HTERT RPE-1 (cell line): ENCODE measurements around the gene LENG1.
"Not testable (repeated sequence)": the region's sequence is repeated elsewhere in the genome, so short reads cannot be mapped to it uniquely, and the experiment has no call there.

Source experiments
- in situ Hi-C: fragments of 300-500 bp; cut with MboI; formaldehyde crosslinking; loops from 4 replicates; pipeline ENCODE4 v1.14.3; 2020; ENCODE audit warnings: low sequenced_read_pairs

The LENG1 gene

DNA sequence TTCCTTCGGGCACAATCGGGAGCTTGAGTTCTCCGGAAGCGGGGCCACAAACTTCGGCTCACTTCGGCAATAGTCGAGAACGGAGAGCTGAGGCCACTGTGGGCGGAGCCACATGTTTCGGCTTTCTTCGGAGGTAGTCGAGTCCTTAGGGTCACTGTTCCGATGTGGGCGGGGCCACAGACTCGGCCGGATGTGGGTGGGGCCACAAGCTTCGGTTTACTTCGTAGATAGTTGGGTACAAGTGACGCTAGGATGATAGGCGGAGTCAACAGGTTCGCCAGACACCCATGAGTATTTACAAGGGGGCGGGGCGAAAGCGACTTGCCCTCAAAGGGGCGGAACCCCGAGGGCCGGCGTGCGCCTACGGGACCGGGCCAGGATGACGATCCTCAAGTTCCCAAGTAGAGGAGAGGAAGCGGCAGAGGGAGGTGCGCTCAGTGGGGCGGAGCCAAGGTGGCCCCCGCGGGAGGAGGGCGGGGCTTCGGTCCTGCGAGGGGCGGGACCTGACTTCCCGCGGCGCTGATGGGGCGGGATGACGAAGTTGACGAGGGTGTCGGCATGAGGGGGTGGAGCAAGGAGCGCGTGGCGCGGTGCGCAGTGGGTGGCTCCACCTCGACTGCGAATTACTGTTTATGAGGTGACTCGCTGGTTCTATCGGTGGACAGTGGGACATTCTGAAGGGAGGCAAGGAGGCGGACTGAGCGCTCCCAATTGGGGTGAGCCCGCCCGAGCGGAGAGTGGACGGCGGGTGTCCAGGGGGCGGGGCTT is 30.4 kb upstream of the LENG1 start:
- in situ Hi-C loops, result no loop called here

DNA sequence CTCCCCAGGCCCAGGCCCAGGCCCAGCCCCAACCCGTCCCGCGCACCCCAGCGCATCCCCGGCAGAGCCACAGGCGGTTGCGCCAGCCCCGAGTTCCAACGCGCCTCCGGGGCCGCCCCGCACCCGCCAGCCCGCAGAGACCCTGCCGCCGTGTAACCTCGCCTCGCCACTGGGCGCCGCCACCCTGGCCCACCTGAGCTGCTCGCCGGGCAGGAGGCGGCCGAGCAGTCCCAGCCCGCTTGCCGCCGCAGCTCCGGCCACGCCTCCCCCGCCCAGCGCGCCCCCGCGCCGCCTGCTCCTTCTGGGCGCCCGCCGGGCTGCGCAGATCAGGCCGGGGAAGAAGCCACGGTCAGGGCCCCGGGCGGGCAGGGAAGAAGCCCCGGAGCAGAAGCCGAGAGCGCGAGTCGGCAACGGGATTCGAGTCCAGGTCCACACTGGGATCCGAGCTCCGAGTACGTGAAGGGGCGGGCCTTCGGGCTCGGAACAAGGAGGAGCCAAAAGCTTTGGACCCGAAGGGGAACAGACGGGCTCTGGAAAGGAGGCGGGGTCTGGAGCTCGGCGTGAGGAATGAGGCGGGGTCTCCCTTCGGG is 29.7 kb upstream of the LENG1 start, which contains the start of gene MBOAT7:
Gene MBOAT7 (minus strand): TSS at position 436 of the 590 bp plus-strand sequence. CDS start 1,072 bp downstream, outside the sequence.
- in situ Hi-C loops, result no loop called here

DNA sequence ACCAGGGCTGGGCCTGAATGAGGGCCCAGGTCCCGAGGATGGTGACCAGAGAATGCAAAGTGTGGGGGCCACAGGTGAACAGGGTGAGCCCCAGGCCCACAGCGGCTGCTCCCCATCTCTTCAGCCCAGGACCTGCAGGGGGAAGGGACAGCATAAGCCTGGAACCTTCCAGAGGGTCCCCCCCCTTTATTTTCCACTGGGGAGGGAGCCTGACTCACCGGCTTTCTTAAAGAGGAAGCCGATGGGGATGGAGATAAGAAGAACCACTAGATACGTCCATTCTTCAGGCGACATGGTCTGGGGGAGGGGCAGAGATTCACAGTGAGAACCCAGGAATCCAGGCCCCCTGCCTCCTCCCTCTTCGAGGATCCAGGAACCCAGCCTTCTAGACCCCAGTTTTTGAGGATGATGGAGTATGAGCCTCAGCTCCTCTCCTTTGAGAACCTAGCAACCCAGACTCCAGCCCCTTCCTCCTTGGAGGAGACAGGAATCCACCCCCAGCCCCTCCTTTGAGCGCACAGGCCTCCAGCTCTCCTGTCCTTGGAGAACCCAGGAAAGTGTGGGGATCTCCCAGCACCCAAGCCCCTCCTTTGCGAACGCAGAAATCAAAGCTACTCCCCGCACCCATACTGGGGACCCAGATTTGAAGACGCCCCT is 28.8 kb upstream of the LENG1 start:
- in situ Hi-C loops, result no loop called here

- in situ Hi-C loops, result no loop called here
These were observed 27.4 kb upstream of the LENG1 start for GRCh38 chr19:54186934-54187381.

- in situ Hi-C loops, result no loop called here
These were observed 26.8 kb upstream of the LENG1 start for GRCh38 chr19:54186351-54186750.

GRCh38 chr19:54183431-54183830 is 23.9 kb upstream of the LENG1 start:
- in situ Hi-C loops, result no loop called here

- in situ Hi-C loops, result not testable (repeated sequence)
These were observed 22.4 kb upstream of the LENG1 start for GRCh38 chr19:54181894-54182293.

- in situ Hi-C loops, result no loop called here
These were observed 21.2 kb upstream of the LENG1 start for GRCh38 chr19:54180691-54181091.

- in situ Hi-C loops, result no loop called here
These were observed 20.5 kb upstream of the LENG1 start for GRCh38 chr19:54179921-54180461.

DNA sequence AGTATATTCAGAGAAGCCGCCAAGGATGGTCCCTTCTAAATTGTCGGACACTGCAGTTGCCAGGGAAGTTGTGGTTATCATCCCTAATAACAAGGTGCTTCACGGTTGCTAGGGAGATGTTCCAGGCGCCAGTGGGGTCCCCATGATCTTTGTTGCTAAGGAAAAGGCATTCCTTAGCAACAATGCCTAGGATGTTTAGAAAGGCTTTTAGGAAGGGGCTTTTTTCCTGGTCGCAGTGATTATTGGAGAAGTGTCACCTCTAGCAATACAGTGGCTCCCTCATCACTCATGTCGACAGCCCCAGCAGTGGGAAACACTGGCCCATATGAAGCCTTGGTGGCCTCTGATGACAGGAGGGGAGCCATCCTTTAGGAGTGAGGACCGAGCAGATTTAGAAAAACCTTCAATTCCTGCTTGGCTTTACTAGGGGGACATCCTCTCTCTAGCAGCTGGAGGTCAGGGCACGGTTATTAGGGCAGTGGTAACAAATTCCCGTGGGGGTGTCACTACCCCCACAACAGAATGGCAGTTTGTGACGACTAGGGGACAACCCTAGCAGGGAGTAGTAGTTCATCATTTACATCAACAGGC is 19.8 kb upstream of the LENG1 start:
- in situ Hi-C loops, result no loop called here

DNA sequence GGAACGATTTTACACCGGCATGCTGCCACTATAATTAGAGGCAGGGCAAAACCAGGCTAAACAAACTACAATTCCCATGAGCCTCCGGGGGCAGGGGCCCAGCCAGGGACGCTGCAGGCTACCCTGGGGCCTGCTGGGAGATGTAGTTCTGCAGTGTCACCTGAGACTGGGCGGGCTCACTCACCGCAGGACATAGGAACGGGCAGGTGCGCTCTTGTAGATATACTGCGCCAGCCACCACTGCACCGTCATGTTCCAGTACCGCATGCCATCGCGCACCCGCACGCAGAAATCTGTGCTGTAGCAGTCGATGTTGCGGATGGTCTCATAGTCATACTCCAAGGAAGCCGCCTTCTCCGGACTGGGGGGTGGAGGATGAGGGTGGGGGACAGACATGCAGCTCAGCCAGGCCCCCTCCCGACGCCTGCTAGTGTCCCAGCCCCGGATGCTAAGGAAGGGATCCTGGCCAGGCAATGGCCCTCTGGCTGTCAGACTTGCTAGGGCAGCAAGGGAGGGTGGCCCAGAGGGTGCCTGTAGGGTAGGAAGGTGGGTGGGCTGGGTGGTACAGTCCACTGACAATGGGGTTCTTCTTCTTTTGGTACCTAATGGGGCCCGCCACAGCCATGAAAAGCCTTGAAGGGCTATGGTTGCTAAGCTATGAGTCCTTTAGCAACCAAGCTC is 19.2 kb upstream of the LENG1 start:
- in situ Hi-C loops, result no loop called here

- in situ Hi-C loops, result no loop called here
These were observed 14.7 kb upstream of the LENG1 start for GRCh38 chr19:54173951-54174834.

GRCh38 chr19:54173359-54173699 is 13.8 kb upstream of the LENG1 start:
- in situ Hi-C loops, result no loop called here

DNA sequence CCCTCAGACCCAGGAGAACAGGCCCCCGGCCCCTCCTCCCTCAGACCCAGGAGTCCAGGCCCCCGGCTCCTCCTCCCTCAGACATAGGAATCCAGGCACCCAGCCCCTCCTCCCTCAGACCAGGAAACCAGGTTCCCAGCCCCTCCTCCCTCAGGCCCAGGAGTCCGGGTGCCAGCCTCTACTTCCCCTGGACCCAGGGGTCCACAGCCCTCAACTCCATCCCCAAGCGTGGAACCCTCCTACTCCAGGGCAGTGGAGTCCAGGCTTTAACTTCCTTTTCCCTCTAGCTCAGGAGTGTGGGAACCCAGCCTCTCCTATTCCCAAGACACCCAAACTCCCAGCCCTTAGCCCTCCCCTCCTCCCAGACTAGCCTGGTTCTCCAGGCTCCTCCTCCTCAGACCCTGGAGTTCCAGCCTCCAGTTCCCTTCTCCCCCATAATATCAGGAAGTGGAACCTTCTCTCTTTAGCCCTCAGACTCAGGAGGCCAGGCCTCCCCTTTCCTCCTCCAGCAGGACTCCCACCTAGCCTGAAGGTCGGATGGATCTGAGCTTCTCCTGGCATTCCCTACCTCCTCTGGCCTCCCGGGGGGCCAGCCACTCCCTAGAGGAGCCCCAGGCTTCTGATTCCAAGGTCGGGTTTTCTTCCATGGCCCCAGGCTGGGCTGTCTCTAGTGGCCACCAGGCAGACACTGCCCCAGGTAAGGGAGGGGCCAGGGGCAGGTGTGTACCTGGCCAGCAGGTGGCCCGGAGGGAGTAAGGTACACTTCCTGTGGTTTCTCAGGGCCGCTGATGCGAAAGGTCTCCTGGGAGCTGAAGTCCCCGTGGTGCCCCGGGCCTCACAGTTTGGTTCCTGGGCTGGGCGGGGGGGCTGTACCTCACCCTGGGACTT is 13.2 kb upstream of the LENG1 start, which contains the start of gene TMC4:
Gene TMC4 (minus strand): TSS at position 690 of the 888 bp plus-strand sequence. CDS start 43 bp downstream, at position 647.
- in situ Hi-C loops, result no loop called here

GRCh38 chr19:54171736-54172431 is 12.4 kb upstream of the LENG1 start:
- in situ Hi-C loops, result not testable (repeated sequence)

- in situ Hi-C loops, result no loop called here
These were observed 9.7 kb upstream of the LENG1 start for GRCh38 chr19:54169149-54169740.

DNA sequence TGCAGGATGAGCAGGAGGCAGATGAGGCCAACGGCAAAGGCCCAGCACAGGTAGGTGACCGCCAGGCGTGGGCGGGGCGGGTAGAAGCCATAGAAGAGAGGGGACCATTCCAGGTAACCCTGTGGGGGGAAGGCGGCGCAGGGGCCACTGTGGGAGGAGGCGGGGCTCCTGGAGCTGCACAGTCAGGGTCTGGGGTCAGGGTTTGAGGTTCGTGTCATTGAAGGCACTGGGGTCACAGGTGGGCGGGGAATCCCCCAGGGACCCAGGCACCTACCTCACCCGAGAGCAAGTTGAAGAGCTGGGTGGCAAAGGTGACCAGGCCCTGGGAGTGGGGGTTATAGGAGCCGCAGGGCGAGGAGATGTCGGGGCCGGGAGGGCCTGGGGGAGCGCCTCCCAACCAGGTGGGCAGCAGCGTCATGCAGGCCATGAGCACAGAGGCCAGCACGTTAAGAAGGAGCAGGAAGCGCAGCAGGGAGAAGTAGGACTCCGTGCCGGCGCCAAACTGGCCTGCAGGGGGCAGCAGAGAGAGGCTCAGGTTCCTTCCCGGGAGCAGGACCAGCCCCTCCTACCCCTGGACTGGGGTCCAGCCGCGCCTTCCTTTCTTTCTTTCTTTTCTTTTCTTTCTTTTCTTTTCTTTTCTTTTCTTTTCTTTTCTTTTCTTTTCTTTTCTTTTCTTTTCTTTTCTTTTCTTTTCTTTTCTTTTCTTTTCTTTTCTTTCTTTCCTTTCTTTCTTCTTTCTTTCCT is 8.8 kb upstream of the LENG1 start:
- in situ Hi-C loops, result no loop called here
